ENCODE data around the gene DCTN4. TPM values are rescaled to one million over a fixed set of nuclear protein-coding genes. Genes with fewer than 3 reads are reported as not detected.

Gene DCTN4
- total and polyA plus RNA-seq, 2 of the 8 experiments (the other 6 are each of a cell fraction or from before 2014, with no cell fraction given), result 20.5 to 42.7 TPM

DNA sequence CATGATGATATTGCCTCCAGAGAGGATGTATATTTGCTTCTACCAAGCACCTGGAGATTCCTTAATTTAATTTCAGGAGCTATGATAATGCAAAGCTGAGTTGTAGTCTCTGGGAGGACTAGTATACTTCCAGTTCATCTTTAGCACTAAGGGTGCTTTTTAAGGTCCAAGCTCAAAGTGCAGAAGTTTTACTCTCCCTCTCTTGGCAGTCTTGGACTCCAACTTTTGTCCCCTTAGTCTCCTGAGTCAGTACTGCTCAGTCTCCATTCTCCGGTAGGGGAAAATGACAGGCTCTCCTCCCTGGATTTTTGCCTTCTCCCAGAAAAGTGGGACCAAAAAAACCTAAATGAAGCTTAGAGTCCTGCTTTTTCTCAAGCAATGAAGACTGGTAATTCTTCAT is 28.1 kb upstream of the DCTN4 start:
- Histone ChIP-seq H2BK20ac (ENCODE audit: low read length) (no peak overlapping the region), H4K8ac (ENCODE audit: extremely low read depth, insufficient read depth, low read length) (no peak overlapping the region), H2BK12ac (ENCODE audit: low read depth, low read length) (no peak overlapping the region), H3K14ac (ENCODE audit: insufficient read length) (no peak overlapping the region), H3K79me2 (ENCODE audit: control insufficient read depth in 1 of 2, insufficient read depth in 2 of 2, low read length in 2 of 2) (0 out of 4 replicates have a peak, but pooled peaks cover 0 to 4% of the 10 kb centered on the region in 2 experiments), H3K4me2 (ENCODE audit: insufficient read depth in 1 of 2, low read depth in 2 of 2, low read length in 2 of 2) (no peak overlapping the region), H3K4me3 (ENCODE audit: extremely low read depth in 1 of 4, insufficient read depth in 2 of 4, low read depth in 3 of 4, low read length in 4 of 4) (no peak overlapping the region), H2BK120ac (replicated peaks; ENCODE audit: low read depth, low read length) (no peak overlapping the region), H4K91ac (replicated peaks; ENCODE audit: insufficient read length, low read length) (no peak overlapping the region), H3K18ac (ENCODE audit: extremely low read depth, low read length) (no peak overlapping the region), H4K20me1 (replicated peaks in 1 of 2; ENCODE audit: control insufficient read depth in 1 of 2, insufficient read depth in 2 of 2, low read length in 2 of 2) (no peaks in the 10 kb centered on the region), H3K56ac (replicated peaks; ENCODE audit: insufficient read length, low read depth, low read length) (no peak overlapping the region), H2AFZ (ENCODE audit: low read length) (no peak overlapping the region), H3K36me3 (ENCODE audit: control insufficient read depth in 2 of 4, insufficient read depth in 4 of 4, low read length in 3 of 4) (no peaks in the 10 kb centered on the region), H3K27ac (ENCODE audit: low read depth, low read length) (no peak overlapping the region), H3K23me2 (ENCODE audit: low read depth, low read length) (no peaks in the 10 kb centered on the region; the same call in 1 of the 2 replicates), H3K9me3 (ENCODE audit: insufficient read depth in 2 of 2, low read depth in 1 of 2, low read length in 1 of 2) (no peaks in the 10 kb centered on the region; a peak in 2 of 4 replicates), H3K27me3 (replicated peaks in 1 of 4; ENCODE audit: control insufficient read depth in 3 of 4, extremely low read depth in 1 of 4, insufficient read depth in 3 of 4, low read length in 3 of 4) (no peaks in the 10 kb centered on the region), H2BK5ac (ENCODE audit: low read depth, low read length) (no peak overlapping the region), H3K4ac (replicated peaks; ENCODE audit: insufficient read length, low read depth, low read length) (no peak overlapping the region), H3K9ac (replicated peaks in 1 of 4; ENCODE audit: extremely low read depth in 1 of 4, low read depth in 3 of 4, low read length in 3 of 4) (no peak overlapping the region), H4K5ac (ENCODE audit: insufficient read length, low read depth, low read length) (no peak overlapping the region), H2AK5ac (ENCODE audit: low read depth, low read length) (no peak overlapping the region), H3K4me1 (replicated peaks in 1 of 4; ENCODE audit: control insufficient read depth in 3 of 4, insufficient read depth in 4 of 4, low read length in 3 of 4) (peaks cover 3 to 10% (median 6%) of the 10 kb centered on the region in 4 experiments; a peak in 3 of 7 replicates), H3K79me1 (ENCODE audit: low read depth, low read length) (no peaks in the 10 kb centered on the region), H2BK15ac (ENCODE audit: low read length) (no peak overlapping the region), H3K23ac (ENCODE audit: insufficient read length) (no peak overlapping the region)
- ChIA-PET CTCF (ENCODE audit: partially characterized antibody) (interaction anchor here (0.8 to 2.0 kb wide), 9 partner anchors 8 to 331 kb away, joined by 3 to 21 read pairs (median 4); partner anchors contain the start of genes DCTN4, IRGM and SMIM3), POLR2A (ENCODE audit: partially characterized antibody) (interaction anchor here (1.0 to 1.6 kb wide), 3 partner anchors 8 to 28 kb away, joined by 3 to 4 read pairs (median 3); partner anchors contain the start of genes DCTN4 and SMIM3)
- no peak for TF ChIP-seq BRCA1 (IDR thresholded peaks at IDR 0.05; ENCODE audit: low read depth, low read length)
- no peak for TF ChIP-seq RFX5 (IDR thresholded peaks at IDR 0.05; ENCODE audit: borderline replicate concordance, low read depth, low read length)
- no peak for TF ChIP-seq TAF7 (optimal IDR thresholded peaks at IDR 0.05; ENCODE audit: borderline replicate concordance, low read depth, low read length)
- TF ChIP-seq JUN (IDR thresholded peaks at IDR 0.05; ENCODE audit: low read depth, low read length), result no peak
- TF ChIP-seq ASH2L (IDR thresholded peaks at IDR 0.05; ENCODE audit: low read length), result no peak
- no peak for TF ChIP-seq POLR2AphosphoS5 (IDR thresholded peaks at IDR 0.05; ENCODE audit: low read depth, low read length)
- no peak for TF ChIP-seq SIN3A (conservative IDR thresholded peaks at IDR 0.05 in 1 of 2, IDR thresholded peaks at IDR 0.05 in 1 of 2; ENCODE audit: low read depth in 1 of 2, low read length in 2 of 2)
- no peak for TF ChIP-seq SAP30 (IDR thresholded peaks at IDR 0.05; ENCODE audit: insufficient read depth, insufficient replicate concordance, low read length)
- no peak for TF ChIP-seq CBX5 (IDR thresholded peaks at IDR 0.05; ENCODE audit: low read depth, low read length)
- no peak for TF ChIP-seq HDAC2 (IDR thresholded peaks at IDR 0.05; ENCODE audit: borderline replicate concordance in 1 of 2, low read depth in 2 of 2, low read length in 2 of 2)
- WGBS, 2 experiments (ENCODE audit: extremely low coverage in 1 of 2, insufficient coverage in 1 of 2, insufficient read length in 1 of 2, insufficient replicate concordance in 2 of 2, low coverage in 1 of 2, low lambda C conversion rate in 2 of 2, missing lambda C conversion rate in 1 of 2), result 81% methylated on average over 1 of the region's 1 CpG; no CpG with 5 or more reads in 1 of the 2 experiments
- DNase-seq (ENCODE audit: low read depth in 1 of 2, low spot score in 2 of 2), result no peak
- FAIRE-seq, result no peak

Measured in H1 (cell line).